GM18870 (cell line): ENCODE measurements around the gene RPS6KA4.
"Not testable (repeated sequence)": the region's sequence is repeated elsewhere in the genome, so short reads cannot be mapped to it uniquely, and the experiment has no call there.

Experiments
- ATAC-seq: cut with Tn5 transposase; IDR thresholded peaks from one replicate; pipeline ENCODE4 v1.9.1; 2021; ENCODE audit warnings: moderate library complexity; ENCODE audit not compliant: unreplicated experiment

RPS6KA4 gene

GRCh38 chr11:64415286-64415685, 56.3 kb downstream of the RPS6KA4 start:
- no peak for ATAC-seq

GRCh38 chr11:64415996-64416728, 57.2 kb downstream of the RPS6KA4 start:
- ATAC-seq: no peak

- ATAC-seq: not testable (repeated sequence)
Observed at GRCh38 chr11:64418233-64418632, 59.3 kb downstream of the RPS6KA4 start.

GRCh38 chr11:64419257-64419790, 60.4 kb downstream of the RPS6KA4 start:
- ATAC-seq: no peak

- ATAC-seq: no peak
Observed at GRCh38 chr11:64419818-64420485, 61.0 kb downstream of the RPS6KA4 start.
